Ascending aorta (tissue), 2 donors: ENCODE measurements around the gene IRF7. TPM values are rescaled to one million over a fixed set of nuclear protein-coding genes. Genes with fewer than 3 reads are reported as not detected.
"Not testable (repeated sequence)": the region's sequence is repeated elsewhere in the genome, so short reads cannot be mapped to it uniquely, and the experiment has no call there.

Experiments
- DNase-seq, 2 donors: peaks; one replicate each; pipeline ENCODE4 v3.0.0-alpha.2; 2019; ENCODE audit warnings: low spot score in 2 of 2
- H3K27ac ChIP-seq, 2 donors: fragments of 200-600 bp; sonication (generic); one replicate each; pipeline ENCODE4 v1.5.1; 2016 to 2017; ENCODE audit warnings: mild to moderate bottlenecking in 1 of 2
- H3K27me3 ChIP-seq: fragments of 200-600 bp; sonication (generic); one replicate; pipeline ENCODE4 v1.5.1; 2017
- H3K36me3 ChIP-seq, 2 donors: fragments of 200-600 bp; sonication (generic); one replicate each; pipeline ENCODE4 v1.5.1; 2016
- H3K4me1 ChIP-seq, 2 donors: fragments of 200-600 bp; sonication (generic); one replicate each; pipeline ENCODE4 v1.5.1; 2016 to 2017; ENCODE audit warnings: mild to moderate bottlenecking in 1 of 2
- H3K4me3 ChIP-seq, 2 donors: fragments of 200-600 bp; sonication (generic); one replicate each; pipeline ENCODE4 v1.5.1; 2016 to 2017; ENCODE audit warnings: mild to moderate bottlenecking in 1 of 2
- H3K9me3 ChIP-seq, 2 donors: fragments of 200-600 bp; sonication (generic); one replicate each; pipeline ENCODE4 v1.5.1; 2016
- intact Hi-C: fragments of 100-400 bp; cut with DNase I; formaldehyde crosslinking; loops from one replicate; pipeline ENCODE4 v1.15.1; 2023
- total RNA-seq: library from RNA; depleted of rRNA; stranded (reverse); fragments of >200 nt; gene quantifications from one replicate; pipeline ENCODE4 v1.1.0, GENCODE V29; 2016
- TF ChIP-seq, protein P1 (sequence below), 3 experiments: fragments of 200-600 bp in 2 of 3; fragments of 450-650 bp in 1 of 3; sonication (generic) in 2 of 3; IDR thresholded peaks; one replicate each; pipeline ENCODE4 v1.5.1; 2016 to 2019; ENCODE audit warnings: antibody characterized with exemption in 3 of 3, mild to moderate bottlenecking in 1 of 3, moderate library complexity in 1 of 3

The IRF7 gene
- total RNA-seq, 1 donor from 2014 or later = 44.6 TPM

DNA sequence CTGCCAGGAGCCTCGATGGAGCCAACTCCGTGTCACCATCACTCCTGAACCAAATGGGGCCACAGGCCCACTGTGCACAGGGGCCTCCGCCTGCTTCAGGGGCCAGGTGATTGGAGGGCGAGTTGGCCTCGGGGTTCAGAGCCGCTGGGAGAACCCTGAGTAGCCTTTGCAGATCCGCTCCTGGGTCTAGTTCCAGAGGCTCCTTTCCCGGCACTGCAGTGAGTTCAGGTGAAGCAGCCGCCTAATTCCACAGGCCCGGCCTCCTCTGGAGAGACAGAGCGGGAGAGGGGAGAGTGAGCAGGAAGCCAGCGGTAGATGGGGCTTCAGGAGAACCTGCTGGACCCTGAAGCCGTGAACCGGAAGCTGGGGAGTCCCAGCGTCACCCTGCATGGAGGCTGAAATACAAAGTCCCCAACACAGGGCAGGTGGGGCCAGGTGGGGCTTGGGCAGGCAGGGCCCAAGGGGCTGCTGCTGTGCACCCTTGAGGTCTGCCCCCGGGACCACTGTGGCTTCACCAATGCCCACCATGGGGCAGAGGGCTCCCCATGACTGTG, 43.9 kb upstream of the IRF7 start:
- DNase-seq = no peak
- TF ChIP-seq, protein P1, sequence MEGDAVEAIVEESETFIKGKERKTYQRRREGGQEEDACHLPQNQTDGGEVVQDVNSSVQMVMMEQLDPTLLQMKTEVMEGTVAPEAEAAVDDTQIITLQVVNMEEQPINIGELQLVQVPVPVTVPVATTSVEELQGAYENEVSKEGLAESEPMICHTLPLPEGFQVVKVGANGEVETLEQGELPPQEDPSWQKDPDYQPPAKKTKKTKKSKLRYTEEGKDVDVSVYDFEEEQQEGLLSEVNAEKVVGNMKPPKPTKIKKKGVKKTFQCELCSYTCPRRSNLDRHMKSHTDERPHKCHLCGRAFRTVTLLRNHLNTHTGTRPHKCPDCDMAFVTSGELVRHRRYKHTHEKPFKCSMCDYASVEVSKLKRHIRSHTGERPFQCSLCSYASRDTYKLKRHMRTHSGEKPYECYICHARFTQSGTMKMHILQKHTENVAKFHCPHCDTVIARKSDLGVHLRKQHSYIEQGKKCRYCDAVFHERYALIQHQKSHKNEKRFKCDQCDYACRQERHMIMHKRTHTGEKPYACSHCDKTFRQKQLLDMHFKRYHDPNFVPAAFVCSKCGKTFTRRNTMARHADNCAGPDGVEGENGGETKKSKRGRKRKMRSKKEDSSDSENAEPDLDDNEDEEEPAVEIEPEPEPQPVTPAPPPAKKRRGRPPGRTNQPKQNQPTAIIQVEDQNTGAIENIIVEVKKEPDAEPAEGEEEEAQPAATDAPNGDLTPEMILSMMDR (IDR thresholded peaks at IDR 0.05) = no peak
- intact Hi-C loops = no loop called here
- Histone ChIP-seq H3K4me1 (no peaks in the 10 kb centered on the region), H3K9me3 (no peaks in the 10 kb centered on the region), H3K27ac (no peak overlapping the region), H3K36me3 (peaks cover 35 to 51% of the 10 kb centered on the region in 2 donors), H3K27me3 (no peaks in the 10 kb centered on the region), H3K4me3 (no peak overlapping the region)

GRCh38 chr11:657691-658126, 42.0 kb upstream of the IRF7 start:
- Histone ChIP-seq H3K27ac (no peak overlapping the region), H3K36me3 (peaks cover 30 to 53% of the 10 kb centered on the region in 2 donors), H3K9me3 (no peaks in the 10 kb centered on the region), H3K4me1 (no peaks in the 10 kb centered on the region), H3K4me3 (no peak overlapping the region), H3K27me3 (no peaks in the 10 kb centered on the region)
- no peak for DNase-seq
- TF ChIP-seq, protein P1 (IDR thresholded peaks at IDR 0.05) = no peak
- intact Hi-C loops = no loop called here

DNA sequence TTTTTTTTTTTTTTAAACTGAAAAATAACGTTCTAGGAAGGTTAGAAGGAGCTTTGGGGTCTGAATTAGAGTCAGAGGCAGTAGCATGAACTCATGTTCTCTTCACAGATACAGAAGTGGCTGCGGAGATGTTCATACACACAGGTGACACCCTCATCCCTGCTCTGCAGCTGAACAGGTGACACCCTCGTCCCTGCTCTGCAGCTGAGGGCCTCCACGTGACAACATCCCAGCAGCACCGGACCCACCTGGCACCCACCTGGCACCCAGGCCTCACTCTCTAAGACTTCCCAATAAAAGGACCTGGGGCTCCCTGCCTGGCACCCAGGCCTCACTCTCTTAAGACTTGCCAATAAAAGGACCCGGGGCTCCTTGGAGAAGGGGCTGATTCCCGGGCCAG, 41.1 kb upstream of the IRF7 start:
- intact Hi-C loops = no loop called here
- Histone ChIP-seq H3K4me3 (no peak overlapping the region), H3K4me1 (no peaks in the 10 kb centered on the region), H3K27ac (no peak overlapping the region), H3K9me3 (no peaks in the 10 kb centered on the region), H3K36me3 (peaks cover 30 to 58% of the 10 kb centered on the region in 2 donors), H3K27me3 (no peaks in the 10 kb centered on the region)
- no peak for DNase-seq
- TF ChIP-seq, protein P1 (IDR thresholded peaks at IDR 0.05) = no peak

DNA sequence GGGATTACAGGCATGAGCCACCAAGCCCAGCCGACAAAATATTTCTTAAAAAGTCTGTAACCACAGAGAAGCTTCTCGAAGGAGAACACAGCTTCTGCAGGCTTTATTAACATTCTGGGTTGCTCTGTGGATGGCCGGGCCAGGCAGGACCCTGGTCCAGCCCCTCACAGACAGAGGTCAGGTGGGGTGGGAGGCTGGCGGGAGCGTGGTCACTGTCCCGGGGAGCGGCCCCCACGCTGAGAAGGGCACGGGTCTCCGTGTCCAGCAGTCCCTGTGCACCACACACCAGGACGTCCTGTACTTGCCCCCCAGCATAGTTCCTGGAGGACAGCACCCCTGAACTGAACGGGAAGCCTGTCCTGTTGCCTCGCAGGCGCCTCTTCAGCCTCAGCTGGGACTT, 40.7 kb upstream of the IRF7 start:
- H3K27ac ChIP-seq = no peak overlapping the region
- TF ChIP-seq, protein P1 (IDR thresholded peaks at IDR 0.05) = no peak

DNA sequence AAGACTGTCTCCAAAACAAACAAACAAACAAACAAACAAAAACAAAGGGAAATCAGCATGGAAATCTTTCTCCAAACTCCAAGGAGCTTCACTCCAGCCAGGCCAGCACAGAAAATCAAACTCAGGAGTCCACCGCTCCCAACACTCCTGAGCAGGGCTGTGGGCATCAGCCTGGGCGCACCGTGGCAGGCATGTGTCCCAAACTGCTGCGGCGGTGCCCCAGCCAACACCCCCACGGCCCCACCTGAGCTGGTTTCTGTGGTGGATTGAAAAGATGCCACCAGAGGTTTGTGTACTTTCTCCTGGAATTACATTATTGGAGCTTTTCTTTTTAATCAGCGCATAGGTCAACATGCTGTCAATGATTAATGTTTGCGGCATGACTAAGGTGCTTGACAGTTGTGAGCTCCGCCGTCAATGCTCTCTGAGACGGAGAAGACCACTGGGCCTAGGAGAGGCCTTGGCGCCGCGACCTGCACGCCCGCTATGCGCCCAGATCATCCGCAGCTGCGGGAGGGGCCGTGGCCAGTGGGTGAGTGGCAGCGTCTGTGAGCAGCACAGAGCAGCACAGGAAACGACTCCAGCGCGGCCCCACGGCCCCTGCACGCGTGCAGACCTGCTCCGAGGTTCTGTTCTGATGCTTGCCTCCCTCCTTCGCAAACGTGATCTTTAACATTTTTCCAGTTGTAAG, 39.4 kb upstream of the IRF7 start:
- no peak for DNase-seq
- Histone ChIP-seq H3K27ac (no peak overlapping the region), H3K4me1 (no peaks in the 10 kb centered on the region), H3K36me3 (peaks cover 19 to 57% of the 10 kb centered on the region in 2 donors), H3K4me3 (no peak overlapping the region), H3K27me3 (no peaks in the 10 kb centered on the region), H3K9me3 (no peaks in the 10 kb centered on the region)
- TF ChIP-seq, protein P1 (IDR thresholded peaks at IDR 0.05) = no peak
- intact Hi-C loops = no loop called here

More for the DNA sequence above, 40.7 kb upstream of the IRF7 start:
- DNase-seq = no peak
- no peaks in the 10 kb centered on the region for H3K9me3 ChIP-seq
- H3K27me3 ChIP-seq = no peaks in the 10 kb centered on the region
- intact Hi-C loops = no loop called here
- H3K36me3 ChIP-seq = peaks cover 27 to 56% of the 10 kb centered on the region in 2 donors
- no peaks in the 10 kb centered on the region for H3K4me1 ChIP-seq
- no peak overlapping the region for H3K4me3 ChIP-seq

DNA sequence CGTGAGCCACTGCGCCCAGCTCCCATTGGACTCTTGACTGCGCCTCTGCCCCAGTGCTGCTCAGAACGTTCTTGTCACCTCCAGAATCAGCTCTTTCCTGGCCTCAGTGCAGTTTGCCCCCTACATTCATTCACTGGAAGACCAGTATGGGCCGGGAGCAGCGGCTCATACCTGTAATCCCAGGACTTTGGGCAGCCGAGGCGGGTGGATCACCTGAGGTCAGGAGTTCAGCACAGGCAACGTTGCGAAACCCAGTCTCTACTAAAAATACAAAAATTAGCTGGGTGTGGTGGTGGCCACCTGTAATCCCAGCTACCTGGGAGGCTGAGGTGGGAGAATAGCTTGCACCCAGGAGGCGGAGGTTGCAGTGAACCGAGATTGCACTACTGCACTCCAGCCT, 38.7 kb upstream of the IRF7 start:
- H3K27me3 ChIP-seq, H3K27ac ChIP-seq, H3K4me1 ChIP-seq, DNase-seq, H3K4me3 ChIP-seq, intact Hi-C loops, H3K9me3 ChIP-seq: not testable (repeated sequence)
- peaks cover 17 to 54% of the 10 kb centered on the region in 2 donors for H3K36me3 ChIP-seq
